BLaER1 (cell line): ENCODE results near the gene ADM.
A peak's percentile ranks its signal among the peaks of the same experiment; 100 is the strongest.

Experiments
- H3K27ac ChIP-seq: shearing (Covaris generic); formaldehyde crosslinking; 2 replicates; pipeline ENCODE4 v1.8.1; 2022
- H3K27me3 ChIP-seq: shearing (Covaris generic); formaldehyde crosslinking; 2 replicates; pipeline ENCODE4 v1.8.1; 2022
- H3K36me3 ChIP-seq: shearing (Covaris generic); formaldehyde crosslinking; 2 replicates; pipeline ENCODE4 v1.8.1; 2022
- H3K4me1 ChIP-seq: shearing (Covaris generic); formaldehyde crosslinking; 2 replicates; pipeline ENCODE4 v1.8.1; 2022
- H3K4me2 ChIP-seq: shearing (Covaris generic); formaldehyde crosslinking; 2 replicates; pipeline ENCODE4 v1.8.1; 2022
- H3K4me3 ChIP-seq: shearing (Covaris generic); formaldehyde crosslinking; 2 replicates; pipeline ENCODE4 v1.8.1; 2022
- H3K9ac ChIP-seq: shearing (Covaris generic); formaldehyde crosslinking; 2 replicates; pipeline ENCODE4 v1.8.1; 2022
- H3K9me3 ChIP-seq: shearing (Covaris generic); formaldehyde crosslinking; 2 replicates; pipeline ENCODE4 v1.8.1; 2022
- H4K20me1 ChIP-seq: shearing (Covaris generic); formaldehyde crosslinking; 2 replicates; pipeline ENCODE4 v1.8.1; 2022
- Cebpa-rat ChIP-seq: shearing (Covaris generic); IDR thresholded peaks from 2 replicates; pipeline ENCODE4 v1.8.1; 2022

ADM gene

GRCh38 chr11:10272132-10272531 lies 32.7 kb upstream of the ADM start:
- Histone ChIP-seq H3K9me3 (no peaks in the 10 kb centered on the region), H3K4me1 (no peaks in the 10 kb centered on the region), H3K4me2 (no peak overlapping the region), H3K27me3 (no peaks in the 10 kb centered on the region), H3K4me3 (no peak overlapping the region), H3K36me3 (no peaks in the 10 kb centered on the region), H4K20me1 (no peaks in the 10 kb centered on the region), H3K27ac (no peak overlapping the region), H3K9ac (no peak overlapping the region)
- no peak for TF ChIP-seq Cebpa-rat

- TF ChIP-seq Cebpa-rat, result no peak
- no peak overlapping the region for H3K4me2 ChIP-seq
- H3K9me3 ChIP-seq, result no peaks in the 10 kb centered on the region
- H3K27ac ChIP-seq, result no peak overlapping the region
- no peaks in the 10 kb centered on the region for H3K27me3 ChIP-seq
- no peaks in the 10 kb centered on the region for H4K20me1 ChIP-seq
- no peaks in the 10 kb centered on the region for H3K36me3 ChIP-seq
- no peaks in the 10 kb centered on the region for H3K4me1 ChIP-seq
- H3K4me3 ChIP-seq, result no peak overlapping the region
- H3K9ac ChIP-seq, result no peak overlapping the region
Observed at GRCh38 chr11:10273738-10274137, 31.1 kb upstream of the ADM start.

GRCh38 chr11:10274726-10275125 lies 30.1 kb upstream of the ADM start:
- no peaks in the 10 kb centered on the region for H3K36me3 ChIP-seq
- no peak overlapping the region for H3K4me2 ChIP-seq
- H3K9ac ChIP-seq, result no peak overlapping the region

GRCh38 chr11:10275714-10276113 lies 29.2 kb upstream of the ADM start:
- Histone ChIP-seq H3K4me3 (no peak overlapping the region), H3K27ac (no peak overlapping the region), H3K36me3 (no peaks in the 10 kb centered on the region), H3K9ac (no peak overlapping the region), H3K9me3 (no peaks in the 10 kb centered on the region), H3K27me3 (no peaks in the 10 kb centered on the region), H3K4me2 (no peak overlapping the region), H4K20me1 (no peaks in the 10 kb centered on the region), H3K4me1 (no peaks in the 10 kb centered on the region)
- TF ChIP-seq Cebpa-rat, result no peak

More at GRCh38 chr11:10274726-10275125, 30.1 kb upstream of the ADM start:
- Histone ChIP-seq H3K4me3 (no peak overlapping the region), H3K4me1 (no peaks in the 10 kb centered on the region), H4K20me1 (no peaks in the 10 kb centered on the region), H3K9me3 (no peaks in the 10 kb centered on the region), H3K27ac (no peak overlapping the region), H3K27me3 (no peaks in the 10 kb centered on the region)
- no peak for TF ChIP-seq Cebpa-rat

GRCh38 chr11:10282117-10282516 lies 22.8 kb upstream of the ADM start:
- Histone ChIP-seq H3K36me3 (no peaks in the 10 kb centered on the region), H3K9ac (no peak overlapping the region), H3K27me3 (no peaks in the 10 kb centered on the region), H4K20me1 (no peaks in the 10 kb centered on the region), H3K4me1 (0 out of 2 replicates have a peak, but pooled peaks cover 6% of the 10 kb centered on the region), H3K4me3 (no peak overlapping the region), H3K9me3 (no peaks in the 10 kb centered on the region), H3K27ac (no peak overlapping the region), H3K4me2 (no peak overlapping the region)
- no peak for TF ChIP-seq Cebpa-rat

- TF ChIP-seq Cebpa-rat, result no peak
- Histone ChIP-seq H3K9ac (no peak overlapping the region), H3K36me3 (no peaks in the 10 kb centered on the region), H3K4me3 (no peak overlapping the region), H3K4me1 (0 out of 2 replicates have a peak, but pooled peaks cover 6% of the 10 kb centered on the region), H3K4me2 (no peak overlapping the region), H3K9me3 (no peaks in the 10 kb centered on the region), H3K27ac (no peak overlapping the region), H4K20me1 (0 out of 2 replicates have a peak, but pooled peaks cover 7% of the 10 kb centered on the region), H3K27me3 (no peaks in the 10 kb centered on the region)
Observed at GRCh38 chr11:10283991-10284390, 20.9 kb upstream of the ADM start.

- peaks cover 7% of the 10 kb centered on the region; the same call in 1 of the 2 replicates for H4K20me1 ChIP-seq
- no peak overlapping the region for H3K9ac ChIP-seq
- no peaks in the 10 kb centered on the region for H3K36me3 ChIP-seq
- H3K4me3 ChIP-seq, result no peak overlapping the region
- no peaks in the 10 kb centered on the region for H3K27me3 ChIP-seq
- 0 out of 2 replicates have a peak overlapping the region, but pooled peaks have one; percentile 7 for H3K4me2 ChIP-seq
- H3K27ac ChIP-seq, result no peak overlapping the region
- H3K9me3 ChIP-seq, result no peaks in the 10 kb centered on the region
- 0 out of 2 replicates have a peak, but pooled peaks cover 6% of the 10 kb centered on the region for H3K4me1 ChIP-seq
- TF ChIP-seq Cebpa-rat, result no peak
Observed at GRCh38 chr11:10285148-10285802, 19.6 kb upstream of the ADM start.

GRCh38 chr11:10287140-10287539 lies 17.7 kb upstream of the ADM start:
- TF ChIP-seq Cebpa-rat, result no peak
- Histone ChIP-seq H3K4me2 (no peak overlapping the region), H3K27ac (no peak overlapping the region), H4K20me1 (peaks cover 7% of the 10 kb centered on the region; the same call in 1 of the 2 replicates), H3K27me3 (peaks cover 5% of the 10 kb centered on the region), H3K4me3 (no peak overlapping the region), H3K4me1 (0 out of 2 replicates have a peak, but pooled peaks cover 6% of the 10 kb centered on the region), H3K36me3 (no peaks in the 10 kb centered on the region), H3K9ac (no peak overlapping the region), H3K9me3 (no peaks in the 10 kb centered on the region)

- H3K27me3 ChIP-seq, result peaks cover 14% of the 10 kb centered on the region
- H3K4me2 ChIP-seq, result no peak overlapping the region
- peaks cover 12% of the 10 kb centered on the region; the same call in 1 of the 2 replicates for H4K20me1 ChIP-seq
- no peaks in the 10 kb centered on the region for H3K36me3 ChIP-seq
- H3K9me3 ChIP-seq, result no peaks in the 10 kb centered on the region
- no peak overlapping the region for H3K4me3 ChIP-seq
- H3K27ac ChIP-seq, result no peak overlapping the region
- 0 out of 2 replicates have a peak, but pooled peaks cover 7% of the 10 kb centered on the region for H3K4me1 ChIP-seq
- H3K9ac ChIP-seq, result no peak overlapping the region
- TF ChIP-seq Cebpa-rat, result no peak
Observed at GRCh38 chr11:10287766-10288715, 16.8 kb upstream of the ADM start.
